Spinal cord (tissue), 10 donors: ENCODE data around the gene PPP6R2. TPM values are rescaled to one million over a fixed set of nuclear protein-coding genes. Genes with fewer than 3 reads are reported as not detected.
"Not testable (repeated sequence)": the region's sequence is repeated elsewhere in the genome, so short reads cannot be mapped to it uniquely, and the experiment has no call there.

Source experiments
- DNase-seq, 6 donors: peaks; one replicate each; pipeline versions ENCODE4 v3.0.0 to v3.0.0-alpha.2; 2013 to 2015; ENCODE audit warnings: low spot score in 6 of 6, low read depth in 4 of 6
- H3K27ac ChIP-seq: one replicate; pipeline ENCODE4 v1.5.1; 2013; ENCODE audit warnings: low read depth, low read length, control low read depth
- H3K27me3 ChIP-seq: one replicate; pipeline ENCODE4 v1.6.1; 2013; ENCODE audit warnings: low read length; ENCODE audit not compliant: control insufficient read depth, insufficient read depth
- H3K36me3 ChIP-seq: one replicate; pipeline ENCODE4 v1.6.1; 2013; ENCODE audit warnings: low read length; ENCODE audit not compliant: control insufficient read depth, insufficient read depth
- H3K4me1 ChIP-seq: one replicate; pipeline ENCODE4 v1.6.1; 2013; ENCODE audit warnings: low read length; ENCODE audit not compliant: control insufficient read depth, insufficient read depth
- H3K4me3 ChIP-seq: one replicate; pipeline ENCODE4 v1.5.1; 2013; ENCODE audit warnings: low read depth, low read length, control low read depth
- H3K9me3 ChIP-seq: one replicate; pipeline ENCODE4 v1.6.1; 2013; ENCODE audit warnings: low read length; ENCODE audit not compliant: control insufficient read depth, insufficient read depth
- WGBS: methylation state at CpG from one replicate; pipeline ENCODE4 v1.1.5; 2013; ENCODE audit warnings: missing lambda C conversion rate; ENCODE audit not compliant: insufficient coverage; 5-methylcytosine and 5-hydroxymethylcytosine counted together
- polyA plus RNA-seq, 2 donors: library from polyadenylated mRNA; unstranded; fragments of 120-200 nt; gene quantifications; one replicate each; pipeline ENCODE4 v1.2.1, GENCODE V29; 2013; ENCODE audit not compliant: insufficient read length in 2 of 2
- total RNA-seq, 2 donors: library from RNA; depleted of rRNA in 1 of 2; stranded (reverse); fragments of 120-200 nt in 1 of 2; fragments of >200 nt in 1 of 2; gene quantifications; one replicate each; pipeline versions ENCODE4 v1.2.3 to v1.2.4, GENCODE V29; 2013 to 2014
- donor health status: healthy.

PPP6R2 gene
- total and polyA plus RNA-seq, 4 donors: 42.9 to 84.9 (median 67.5) TPM

DNA sequence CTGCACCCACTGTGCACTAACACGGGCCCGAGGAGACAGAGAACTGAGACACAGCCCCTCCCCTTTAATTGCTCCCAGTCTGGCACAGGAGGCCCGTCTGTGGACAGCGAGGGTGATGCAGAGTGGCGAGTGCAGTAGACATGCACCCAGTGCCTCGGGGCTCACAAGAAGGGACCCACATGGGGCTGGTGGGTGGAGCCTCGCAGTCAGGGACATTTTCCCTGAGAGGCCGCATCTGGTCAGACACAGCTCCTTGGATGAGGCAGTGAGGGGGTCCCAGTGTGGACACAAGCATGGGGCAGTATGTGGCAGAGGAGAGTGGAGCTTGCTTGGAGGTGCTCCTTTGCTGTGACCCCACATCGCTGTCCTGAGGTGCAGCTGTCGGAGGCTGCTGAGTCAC, 76.9 kb downstream of the PPP6R2 start:
- DNase-seq: no peak
- Histone ChIP-seq H3K27me3 (no peaks in the 10 kb centered on the region), H3K36me3 (peaks cover 88% of the 10 kb centered on the region), H3K4me1 (no peaks in the 10 kb centered on the region), H3K9me3 (no peaks in the 10 kb centered on the region), H3K27ac (no peak overlapping the region), H3K4me3 (no peak overlapping the region)
- 85% methylated on average over 10 of the region's 10 CpGs for WGBS

DNA sequence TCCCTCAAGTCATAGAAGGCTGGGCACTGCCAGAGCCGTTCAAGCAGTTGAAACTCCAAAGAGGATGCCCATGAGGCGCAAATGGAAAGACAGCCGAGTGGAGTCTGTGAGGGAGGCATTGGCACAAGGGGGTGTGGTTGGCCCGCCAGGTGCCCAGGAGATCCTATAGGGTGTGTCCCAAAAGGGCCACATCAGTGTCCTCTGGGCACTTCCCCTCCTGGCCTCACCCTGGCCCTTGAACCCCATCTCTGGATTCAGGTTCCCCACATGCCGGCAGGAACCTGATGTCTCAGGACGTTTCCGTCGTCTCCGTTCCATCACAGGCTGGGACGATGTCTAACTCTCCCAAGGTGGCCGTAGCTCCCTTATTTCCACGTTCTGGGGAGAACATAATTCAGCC, 77.5 kb downstream of the PPP6R2 start:
- Histone ChIP-seq H3K4me3 (no peak overlapping the region), H3K27ac (no peak overlapping the region), H3K9me3 (no peaks in the 10 kb centered on the region), H3K4me1 (no peaks in the 10 kb centered on the region), H3K27me3 (no peaks in the 10 kb centered on the region), H3K36me3 (peaks cover 85% of the 10 kb centered on the region)
- 100% methylated on average over 9 of the region's 12 CpGs for WGBS
- no peak for DNase-seq

DNA sequence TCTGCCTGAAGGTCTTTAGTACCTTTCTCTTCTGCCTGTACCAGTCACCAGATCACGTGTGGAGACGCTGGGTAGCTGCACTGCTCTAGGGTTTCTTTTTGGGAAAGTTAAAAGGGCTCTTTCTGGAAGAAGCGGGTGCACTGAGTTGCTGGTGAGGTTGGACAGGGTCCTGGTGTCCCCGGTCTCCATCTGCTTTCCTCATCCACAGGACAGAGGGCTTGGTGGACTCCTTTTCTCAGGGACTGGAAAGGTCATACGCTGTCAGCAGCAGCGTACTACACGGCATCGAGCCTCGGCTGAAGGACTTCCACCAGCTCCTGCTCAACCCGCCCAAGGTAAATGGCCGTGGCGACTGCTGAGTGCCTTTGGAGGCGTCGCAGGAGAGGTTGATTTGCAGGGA, 78.9 kb downstream of the PPP6R2 start:
- no peak overlapping the region for H3K4me3 ChIP-seq
- H3K9me3 ChIP-seq: no peaks in the 10 kb centered on the region
- no peaks in the 10 kb centered on the region for H3K4me1 ChIP-seq
- no peaks in the 10 kb centered on the region for H3K27me3 ChIP-seq
- H3K27ac ChIP-seq: no peak overlapping the region
- 97% methylated on average over 12 of the region's 14 CpGs for WGBS
- peaks cover 75% of the 10 kb centered on the region for H3K36me3 ChIP-seq
- no peak for DNase-seq

DNA sequence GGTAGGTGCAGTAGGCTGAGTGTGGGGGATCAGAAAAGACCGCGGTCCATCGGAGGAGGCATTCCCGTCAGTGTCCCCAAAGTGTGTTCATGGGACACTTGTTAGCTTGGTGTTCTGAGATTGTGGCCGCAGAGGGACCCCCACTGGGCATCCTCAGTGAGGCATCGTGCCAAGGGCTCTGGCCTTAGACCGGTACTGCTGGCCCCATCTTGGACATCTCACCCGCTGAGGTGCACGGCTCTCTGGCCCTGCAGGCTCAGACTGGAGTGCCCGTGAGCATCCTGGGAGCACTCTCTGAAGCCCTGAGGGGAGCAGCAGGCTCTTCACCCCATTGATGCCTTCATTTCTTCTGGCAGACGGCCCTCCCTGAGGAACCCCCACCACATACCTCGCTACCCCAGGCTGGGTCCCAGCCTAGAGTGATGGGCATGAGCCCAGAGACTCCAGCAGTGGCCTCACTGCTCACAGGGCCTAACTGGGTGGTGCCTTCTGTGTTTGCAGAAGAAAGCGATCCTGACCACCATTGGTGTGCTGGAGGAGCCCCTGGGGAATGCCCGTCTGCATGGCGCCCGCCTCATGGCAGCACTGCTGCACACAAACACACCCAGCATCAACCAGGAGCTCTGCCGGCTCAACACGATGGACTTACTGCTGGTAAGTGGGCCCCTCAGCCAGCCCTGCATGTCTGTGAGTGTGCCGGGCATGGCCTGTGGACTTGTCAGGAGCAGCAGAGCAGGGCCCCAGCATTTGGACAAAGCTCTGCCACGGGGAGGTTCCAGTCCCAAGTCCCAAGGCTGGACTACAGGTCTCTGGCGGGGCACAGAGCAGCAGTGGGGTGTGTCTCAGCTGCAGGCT, 80.1 kb downstream of the PPP6R2 start:
- H3K9me3 ChIP-seq: no peaks in the 10 kb centered on the region
- H3K27me3 ChIP-seq: no peaks in the 10 kb centered on the region
- no peak overlapping the region for H3K4me3 ChIP-seq
- no peak for DNase-seq
- peaks cover 74% of the 10 kb centered on the region for H3K36me3 ChIP-seq
- H3K4me1 ChIP-seq: no peaks in the 10 kb centered on the region
- 96% methylated on average over 21 of the region's 21 CpGs for WGBS
- no peak overlapping the region for H3K27ac ChIP-seq

DNA sequence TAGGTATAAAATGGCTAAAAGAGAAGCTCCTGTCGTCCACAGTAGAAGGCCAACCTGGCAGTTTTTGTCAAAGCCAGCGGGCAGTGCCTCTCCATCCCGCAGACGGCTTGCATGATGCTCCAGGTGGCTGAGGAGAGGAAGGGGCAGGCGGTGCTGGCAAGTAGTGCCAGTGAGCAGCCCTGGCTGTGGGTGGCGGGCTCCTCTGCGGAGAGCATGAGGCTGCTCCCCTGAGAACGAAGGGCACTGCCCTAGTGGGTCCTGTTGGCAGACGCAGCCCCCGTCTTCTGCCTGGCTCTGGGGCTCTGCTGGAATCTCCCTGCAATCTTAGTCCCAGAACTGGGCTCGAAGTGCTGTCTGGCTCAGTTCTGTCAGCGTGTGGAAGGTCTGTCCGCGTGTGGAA, 80.8 kb downstream of the PPP6R2 start:
- 96% methylated on average over 14 of the region's 14 CpGs for WGBS
- H3K4me3 ChIP-seq: no peak overlapping the region
- no peaks in the 10 kb centered on the region for H3K4me1 ChIP-seq
- H3K27me3 ChIP-seq: no peaks in the 10 kb centered on the region
- H3K27ac ChIP-seq: no peak overlapping the region
- no peaks in the 10 kb centered on the region for H3K9me3 ChIP-seq
- peaks cover 73% of the 10 kb centered on the region for H3K36me3 ChIP-seq
- no peak for DNase-seq

DNA sequence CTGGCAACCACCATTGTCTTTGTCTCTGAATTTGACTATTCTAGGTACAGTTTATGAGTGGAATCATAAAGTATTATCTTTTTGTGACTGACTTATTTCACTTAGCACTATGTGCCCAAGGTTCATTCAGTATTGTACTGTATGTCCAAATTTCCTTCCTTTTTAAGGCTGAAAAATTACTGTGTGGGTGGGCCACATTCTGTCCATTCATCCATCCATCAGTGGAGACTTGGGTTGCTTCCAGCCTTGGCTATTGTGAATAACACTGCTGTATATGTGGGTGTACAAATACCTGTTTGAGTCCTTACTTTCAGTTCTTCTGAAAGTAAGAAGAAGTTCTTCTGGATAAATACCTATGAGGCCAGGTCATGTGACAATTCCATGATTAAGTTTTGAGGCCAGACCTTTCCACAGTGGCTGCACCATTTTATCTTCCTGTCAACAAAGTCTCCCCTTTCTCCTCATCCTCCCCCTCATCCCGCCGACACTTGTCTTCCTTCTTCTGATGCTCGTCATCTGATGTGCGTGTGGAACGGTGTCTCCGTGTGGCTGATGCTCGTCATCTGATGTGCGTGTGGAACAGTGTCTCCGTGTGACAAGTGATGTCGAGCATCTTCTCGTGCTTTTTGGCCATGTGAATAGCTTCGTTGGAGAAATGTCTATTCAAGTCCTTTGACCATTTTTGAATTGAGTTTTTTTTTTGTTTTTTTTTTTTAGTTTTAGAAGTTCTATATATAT, 82.2 kb downstream of the PPP6R2 start:
- Histone ChIP-seq H3K9me3 (no peaks in the 10 kb centered on the region), H3K27me3 (no peaks in the 10 kb centered on the region), H3K4me1 (no peaks in the 10 kb centered on the region), H3K27ac (no peak overlapping the region), H3K4me3 (no peak overlapping the region), H3K36me3 (peaks cover 64% of the 10 kb centered on the region)
- WGBS: 99% methylated on average over 9 of the region's 12 CpGs
- no peak for DNase-seq

DNA sequence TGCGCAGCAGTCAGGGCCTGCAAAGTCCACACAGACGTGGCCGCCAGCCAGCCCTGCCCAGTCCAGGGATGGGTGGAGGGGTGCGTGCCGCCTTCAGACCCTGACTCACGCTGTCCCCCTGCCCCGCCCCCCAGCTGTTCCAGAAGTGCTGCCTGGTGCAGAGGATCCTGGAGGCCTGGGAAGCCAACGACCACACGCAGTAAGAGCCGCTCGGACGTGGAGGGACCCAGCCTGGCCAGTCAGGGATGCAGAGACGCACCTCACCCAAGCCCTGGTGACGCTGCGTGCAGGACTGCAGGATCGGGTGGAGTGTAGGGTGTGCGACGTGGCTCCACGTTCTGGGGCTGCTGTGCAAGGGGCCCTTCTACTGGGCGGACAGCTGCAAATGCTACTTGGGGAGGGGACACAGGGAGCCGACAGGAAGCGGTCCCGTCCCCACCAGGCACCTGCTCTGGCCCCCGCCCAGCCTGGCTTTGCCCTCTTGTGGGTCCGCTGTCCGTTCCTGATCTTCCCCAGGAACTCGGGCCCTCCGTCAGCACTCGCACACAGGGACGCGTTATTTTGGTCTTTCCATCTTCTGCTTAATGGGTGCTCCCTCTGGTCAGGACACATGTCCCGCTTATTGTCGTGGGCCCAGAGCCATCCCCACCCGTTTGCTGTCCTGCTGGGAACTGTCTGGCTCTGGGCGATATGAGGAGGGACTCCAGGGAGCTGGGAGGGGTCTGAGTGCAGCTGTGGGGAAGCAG, 89.2 kb downstream of the PPP6R2 start:
- Histone ChIP-seq H3K4me3 (no peak overlapping the region), H3K36me3 (peaks cover 74% of the 10 kb centered on the region), H3K27ac (no peak overlapping the region), H3K4me1 (no peaks in the 10 kb centered on the region), H3K27me3 (no peaks in the 10 kb centered on the region), H3K9me3 (no peaks in the 10 kb centered on the region)
- 93% methylated on average over 35 of the region's 35 CpGs for WGBS
- no peak for DNase-seq

DNA sequence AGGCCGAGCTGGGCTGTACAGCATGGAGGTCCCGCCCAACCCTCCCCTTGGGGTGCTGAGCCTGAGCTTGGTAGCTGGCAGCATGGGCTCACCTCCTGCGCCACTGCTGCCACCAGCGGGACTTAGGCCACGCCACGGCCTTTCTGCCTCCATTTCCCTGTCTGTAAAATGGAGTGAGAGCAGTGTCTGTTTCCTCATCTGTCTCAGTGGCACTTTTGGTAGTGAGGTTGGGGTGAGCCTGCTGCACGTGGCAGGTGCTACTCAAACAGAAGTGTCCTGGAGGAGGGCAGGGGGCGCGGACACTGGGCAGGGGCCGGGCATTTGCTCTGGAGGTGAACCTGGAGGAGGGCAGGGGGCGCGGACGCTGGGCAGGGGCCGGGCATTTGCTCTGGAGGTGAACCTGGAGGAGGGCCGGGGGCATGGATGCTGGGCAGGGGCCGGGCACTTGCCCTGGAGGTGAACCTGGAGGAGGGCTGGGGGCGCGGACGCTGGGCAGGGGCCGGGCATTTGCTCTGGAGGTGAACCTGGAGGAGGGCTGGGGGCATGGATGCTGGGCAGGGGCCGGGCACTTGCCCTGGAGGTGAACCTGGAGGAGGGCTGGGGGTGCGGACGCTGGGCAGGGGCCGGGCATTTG, 89.9 kb downstream of the PPP6R2 start:
- peaks cover 74% of the 10 kb centered on the region for H3K36me3 ChIP-seq
- 98% methylated on average over 10 of the region's 24 CpGs for WGBS
- not testable (repeated sequence) for DNase-seq, H3K27ac ChIP-seq, H3K9me3 ChIP-seq, H3K27me3 ChIP-seq, H3K4me1 ChIP-seq, H3K4me3 ChIP-seq

DNA sequence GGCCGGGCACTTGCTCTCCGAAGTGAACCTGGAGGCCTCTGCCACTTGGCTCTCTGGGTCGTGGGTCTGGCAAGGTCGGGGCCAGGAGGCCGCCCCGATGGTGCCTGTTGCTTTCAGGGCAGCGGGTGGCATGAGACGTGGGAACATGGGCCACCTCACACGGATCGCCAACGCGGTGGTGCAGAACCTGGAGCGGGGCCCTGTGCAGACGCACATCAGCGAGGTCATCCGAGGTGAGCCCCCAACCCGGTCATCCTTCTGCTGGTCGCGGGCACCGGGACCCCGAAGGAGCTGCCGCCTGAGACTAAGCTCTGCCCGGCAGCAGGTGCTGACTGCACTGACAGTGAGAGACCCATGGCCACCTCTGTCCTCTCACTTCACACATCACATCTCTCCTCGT, 91.7 kb downstream of the PPP6R2 start:
- H3K4me1 ChIP-seq: no peaks in the 10 kb centered on the region
- DNase-seq: no peak
- H3K4me3 ChIP-seq: no peak overlapping the region
- 90% methylated on average over 24 of the region's 24 CpGs for WGBS
- H3K27me3 ChIP-seq: no peaks in the 10 kb centered on the region
- peaks cover 84% of the 10 kb centered on the region for H3K36me3 ChIP-seq
- H3K27ac ChIP-seq: no peak overlapping the region
- no peaks in the 10 kb centered on the region for H3K9me3 ChIP-seq
